Testis (tissue), 2 donors: Measurements from ENCODE around the gene PYROXD2.

Experiments
- POLR2A ChIP-seq: fragments of 450-650 bp; IDR thresholded peaks from one replicate; pipeline ENCODE4 v1.6.1; 2017; ENCODE audit warnings: antibody characterized with exemption, mild to moderate bottlenecking, moderate library complexity
- TF ChIP-seq, protein P1 (sequence below), 3 experiments: fragments of 450-650 bp in 2 of 3; fragments of 200-600 bp in 1 of 3; sonication (generic) in 1 of 3; IDR thresholded peaks; one replicate each; pipeline ENCODE4 v1.5.1; 2016 to 2019; ENCODE audit warnings: antibody characterized with exemption in 3 of 3, mild to moderate bottlenecking in 2 of 3, moderate library complexity in 1 of 3

DNA sequence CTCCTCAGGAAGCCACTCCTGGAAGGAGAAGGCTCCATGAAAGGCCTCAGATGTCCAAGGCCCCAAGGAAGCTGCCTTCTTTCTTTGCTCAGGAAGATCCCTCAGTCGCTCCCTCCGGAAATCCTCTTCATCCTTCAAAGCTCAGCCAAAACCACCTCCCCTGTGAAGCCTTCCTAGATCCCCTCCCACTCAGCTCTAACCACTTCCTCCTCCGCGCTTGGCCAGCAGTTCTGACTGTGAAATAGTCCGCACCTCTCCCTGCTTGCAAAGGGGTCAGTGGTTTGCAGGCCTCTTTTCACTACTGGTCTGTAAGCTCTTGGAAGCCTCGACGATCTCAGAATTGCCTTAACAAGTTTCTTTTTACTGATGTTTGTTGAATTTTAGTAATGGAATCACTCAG is 23.9 kb downstream of the PYROXD2 start:
- no peak for TF ChIP-seq POLR2A
- TF ChIP-seq, protein P1, sequence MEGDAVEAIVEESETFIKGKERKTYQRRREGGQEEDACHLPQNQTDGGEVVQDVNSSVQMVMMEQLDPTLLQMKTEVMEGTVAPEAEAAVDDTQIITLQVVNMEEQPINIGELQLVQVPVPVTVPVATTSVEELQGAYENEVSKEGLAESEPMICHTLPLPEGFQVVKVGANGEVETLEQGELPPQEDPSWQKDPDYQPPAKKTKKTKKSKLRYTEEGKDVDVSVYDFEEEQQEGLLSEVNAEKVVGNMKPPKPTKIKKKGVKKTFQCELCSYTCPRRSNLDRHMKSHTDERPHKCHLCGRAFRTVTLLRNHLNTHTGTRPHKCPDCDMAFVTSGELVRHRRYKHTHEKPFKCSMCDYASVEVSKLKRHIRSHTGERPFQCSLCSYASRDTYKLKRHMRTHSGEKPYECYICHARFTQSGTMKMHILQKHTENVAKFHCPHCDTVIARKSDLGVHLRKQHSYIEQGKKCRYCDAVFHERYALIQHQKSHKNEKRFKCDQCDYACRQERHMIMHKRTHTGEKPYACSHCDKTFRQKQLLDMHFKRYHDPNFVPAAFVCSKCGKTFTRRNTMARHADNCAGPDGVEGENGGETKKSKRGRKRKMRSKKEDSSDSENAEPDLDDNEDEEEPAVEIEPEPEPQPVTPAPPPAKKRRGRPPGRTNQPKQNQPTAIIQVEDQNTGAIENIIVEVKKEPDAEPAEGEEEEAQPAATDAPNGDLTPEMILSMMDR (IDR thresholded peaks at IDR 0.05), result no peak
